HCT116 (cell line): ENCODE measurements around the gene TADA3. TPM values are rescaled to one million over a fixed set of nuclear protein-coding genes. Genes with fewer than 3 reads are reported as not detected.

Experiments
- ATAC-seq: fragments of 200-7000 bp; cut with Tn5 transposase; 2 replicates; pipeline ENCODE4 v1.9.1; 2020; ENCODE audit warnings: mild to moderate bottlenecking, moderate library complexity
- BruUV-seq: library from RNA; stranded (reverse); fragments of 400-500 nt; replicated peaks from 2 replicates; lab custom pipeline; 2021; lab: Mats Ljungman, UMichigan
- CTCF ChIA-PET: fragments of 300-600 bp; sonication (Branson Sonifier 250); formaldehyde crosslinking; loops from one replicate; lab custom pipeline; 2021; ENCODE audit warnings: antibody characterized with exemption; lab: Charles Lee
- POLR2A ChIA-PET: fragments of 300-600, 350-600 bp; sonication (Branson Sonifier 250); formaldehyde crosslinking; loops from one replicate; lab custom pipeline; 2021; ENCODE audit warnings: antibody characterized with exemption; lab: Charles Lee
- RAD21 ChIA-PET, 2 experiments: fragments of 300-600 bp; sonication (Branson Sonifier 250); formaldehyde crosslinking; loops; one replicate each; lab custom pipeline; 2023; ENCODE audit warnings: low total read pairs in 2 of 2; ENCODE audit not compliant: uncharacterized antibody in 2 of 2, unreplicated experiment in 2 of 2, low non-redundant PET in 1 of 2; lab: Charles Lee
- DNase-seq: peaks from one replicate; pipeline ENCODE4 v3.0.0-alpha.2; 2010; ENCODE audit warnings: low read depth, low spot score
- H2AFZ ChIP-seq: fragments of 200-600 bp; shearing (Covaris generic), sonication (generic); 2 replicates; pipeline ENCODE4 v1.6.1; 2017; ENCODE audit warnings: low read depth, mixed run types, mixed read lengths, antibody characterized with exemption, low read length; ENCODE audit not compliant: poor library complexity, severe bottlenecking
- H3K27ac ChIP-seq: 2 replicates; pipeline ENCODE4 v1.5.1; 2012; ENCODE audit warnings: low read depth, low read length
- H3K27me3 ChIP-seq: fragments of 200-600 bp; sonication (generic); 2 replicates; pipeline ENCODE4 v1.6.1; 2016; ENCODE audit warnings: mixed run types, low read length, mixed read lengths; ENCODE audit not compliant: insufficient read depth
- H3K36me3 ChIP-seq, 2 experiments: fragments of 200-500 bp in 1 of 2; fragments of 200-600 bp in 1 of 2; sonication (Bioruptor generic) in 1 of 2; sonication (generic) in 1 of 2; 2 replicates each; pipeline versions ENCODE4 v1.5.1 to v1.6.1; 2014 to 2016; ENCODE audit warnings: low read length in 2 of 2, inconsistent platforms in 1 of 2, mixed read lengths in 1 of 2, mixed run types in 1 of 2; ENCODE audit not compliant: insufficient read depth in 2 of 2, control insufficient read depth in 1 of 2
- H3K4me1 ChIP-seq, 2 experiments: fragments of 200-600 bp in 1 of 2; sonication (generic) in 1 of 2; 2 replicates each; pipeline versions ENCODE4 v1.5.1 to v1.6.1; 2012 to 2017; ENCODE audit warnings: low read length in 2 of 2, inconsistent platforms in 1 of 2, mild to moderate bottlenecking in 1 of 2, mixed read lengths in 1 of 2, mixed run types in 1 of 2, moderate library complexity in 1 of 2; ENCODE audit not compliant: insufficient read depth in 2 of 2, control insufficient read depth in 1 of 2
- H3K4me2 ChIP-seq: fragments of 200-600 bp; sonication (generic); 2 replicates; pipeline ENCODE4 v1.6.1; 2017; ENCODE audit warnings: mixed run types, low read length, mixed read lengths
- H3K4me3 ChIP-seq, 2 experiments: fragments of 200-600 bp in 1 of 2; sonication (generic) in 1 of 2; replicated peaks in 1 of 2; 2 replicates each; pipeline ENCODE4 v1.5.1; 2011 to 2016; ENCODE audit warnings: low read length in 2 of 2, control low read depth in 1 of 2, low read depth in 1 of 2, mild to moderate bottlenecking in 1 of 2, mixed read lengths in 1 of 2, mixed run types in 1 of 2
- H3K79me2 ChIP-seq: fragments of 200-600 bp; sonication (generic); 2 replicates; pipeline ENCODE4 v1.6.1; 2017; ENCODE audit warnings: mild to moderate bottlenecking, mixed run types, low read length, moderate library complexity, mixed read lengths; ENCODE audit not compliant: insufficient read depth
- H3K9ac ChIP-seq: fragments of 200-600 bp; sonication (generic); 2 replicates; pipeline ENCODE4 v1.6.1; 2016; ENCODE audit warnings: low read length, mixed read lengths
- H3K9me2 ChIP-seq: fragments of 200-600 bp; sonication (generic), shearing (Covaris generic); 2 replicates; pipeline ENCODE4 v1.6.1; 2017; ENCODE audit warnings: mixed run types, mild to moderate bottlenecking, moderate library complexity; ENCODE audit not compliant: insufficient read depth
- H3K9me3 ChIP-seq, 2 experiments: fragments of 200-500 bp in 1 of 2; fragments of 200-600 bp in 1 of 2; sonication (Bioruptor generic) in 1 of 2; sonication (generic) in 1 of 2; 2 replicates each; pipeline ENCODE4 v1.6.1; 2014 to 2017; ENCODE audit warnings: low read length in 2 of 2, mixed read lengths in 2 of 2, inconsistent platforms in 1 of 2, low read depth in 1 of 2, mild to moderate bottlenecking in 1 of 2, mixed run types in 1 of 2, moderate library complexity in 1 of 2; ENCODE audit not compliant: control insufficient read depth in 1 of 2, insufficient read depth in 1 of 2
- H4K20me1 ChIP-seq: fragments of 200-600 bp; sonication (generic), shearing (Covaris generic); 2 replicates; pipeline ENCODE4 v1.6.1; 2017; ENCODE audit warnings: mixed run types, mild to moderate bottlenecking, moderate library complexity; ENCODE audit not compliant: insufficient read depth
- CBX3 ChIP-seq: IDR thresholded peaks from 2 replicates; pipeline ENCODE4 v1.6.1; 2012; ENCODE audit warnings: low read depth
- CEBPB ChIP-seq: IDR thresholded peaks from 2 replicates; pipeline ENCODE4 v1.6.1; 2012; ENCODE audit warnings: low read depth
- EGR1 ChIP-seq: IDR thresholded peaks from 2 replicates; pipeline ENCODE4 v1.6.1; 2012; ENCODE audit warnings: low read depth
- ELF1 ChIP-seq: IDR thresholded peaks from 2 replicates; pipeline ENCODE4 v1.6.1; 2012; ENCODE audit warnings: low read depth, borderline replicate concordance
- EZH2phosphoT487 ChIP-seq: fragments of 200-600 bp; IDR thresholded peaks from 2 replicates; pipeline ENCODE4 v1.6.1; 2018; ENCODE audit warnings: antibody characterized with exemption, borderline replicate concordance
- POLR2A ChIP-seq: IDR thresholded peaks from 2 replicates; pipeline ENCODE4 v1.7.0; 2011; ENCODE audit warnings: borderline replicate concordance; ENCODE audit not compliant: insufficient read depth, insufficient read length; ENCODE audit errors: extremely low read depth
- RAD21 ChIP-seq: IDR thresholded peaks from 2 replicates; pipeline ENCODE4 v1.6.1; 2012; ENCODE audit warnings: low read depth, mild to moderate bottlenecking
- SIN3A ChIP-seq: IDR thresholded peaks from 2 replicates; pipeline ENCODE4 v1.6.1; 2012; ENCODE audit warnings: low read depth
- SP1 ChIP-seq: IDR thresholded peaks from 2 replicates; pipeline ENCODE4 v1.6.1; 2012; ENCODE audit warnings: low read depth
- YY1 ChIP-seq: IDR thresholded peaks from 2 replicates; pipeline ENCODE4 v1.6.1; 2011; ENCODE audit warnings: low read length, low read depth, moderate library complexity, mild to moderate bottlenecking; ENCODE audit not compliant: insufficient replicate concordance; ENCODE audit errors: extremely low read depth
- intact Hi-C: fragments of 100-400 bp; cut with micrococcal nuclease; formaldehyde crosslinking; loops from 2 replicates; pipeline ENCODE4 v1.10.0; 2022
- total RNA-seq: library from RNA; stranded (reverse); gene quantifications from one replicate; pipeline ENCODE4 v1.2.1, GENCODE V29; 2021; ENCODE audit not compliant: unreplicated experiment
- TF ChIP-seq, protein P1 (sequence below): IDR thresholded peaks from 2 replicates; pipeline ENCODE4 v1.6.1; 2012; ENCODE audit warnings: low read depth
- TF ChIP-seq, protein P2 (sequence below), 3 experiments: fragments of 200-600 bp in 1 of 3; sonication (generic) in 1 of 3; IDR thresholded peaks in 2 of 3; conservative IDR thresholded peaks in 1 of 3; 2 replicates each; pipeline ENCODE4 v1.5.1; 2012 to 2017; ENCODE audit warnings: low read depth in 2 of 3, low read length in 2 of 3, antibody characterized with exemption in 1 of 3, borderline replicate concordance in 1 of 3, control low read depth in 1 of 3, mild to moderate bottlenecking in 1 of 3, mixed read lengths in 1 of 3, mixed run types in 1 of 3, moderate library complexity in 1 of 3; ENCODE audit not compliant: insufficient read depth in 1 of 3
- TF ChIP-seq, protein P3 (sequence below): IDR thresholded peaks from 2 replicates; pipeline ENCODE4 v1.6.1; 2012

The TADA3 gene
- total RNA-seq, 1 experiment from 2014 or later = 72.0 TPM

DNA sequence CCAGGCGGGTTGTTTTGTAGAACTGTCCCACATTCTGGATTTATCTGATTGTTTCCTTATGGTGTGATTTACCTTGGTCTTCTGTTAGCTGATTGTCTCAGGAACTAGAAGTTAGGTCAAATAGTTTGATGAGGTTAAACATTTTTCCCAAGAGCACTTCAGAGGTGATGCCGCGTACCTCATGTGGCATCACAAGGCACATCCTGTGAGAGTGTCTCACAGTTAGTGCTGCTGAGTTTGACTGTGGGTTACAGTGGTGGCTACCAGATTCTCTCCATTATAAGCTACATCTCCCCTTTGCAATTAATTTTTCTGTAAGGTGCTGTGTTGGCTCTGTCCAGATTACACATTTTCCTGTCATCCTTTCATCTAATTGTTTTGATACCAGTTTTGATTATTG is 39.0 kb upstream of the TADA3 start:
- Histone ChIP-seq H3K4me3 (no peak overlapping the region), H3K36me3 (peaks cover 12 to 13% of the 10 kb centered on the region in 2 experiments; a peak in 2 of 4 replicates), H3K79me2 (no peaks in the 10 kb centered on the region), H4K20me1 (no peaks in the 10 kb centered on the region), H3K4me1 (no peaks in the 10 kb centered on the region), H3K27me3 (no peaks in the 10 kb centered on the region), H3K9me2 (no peaks in the 10 kb centered on the region), H3K9ac (no peak overlapping the region), H3K4me2 (no peak overlapping the region), H2AFZ (no peak overlapping the region), H3K9me3 (no peaks in the 10 kb centered on the region), H3K27ac (no peak overlapping the region)
- intact Hi-C loops = no loop called here
- TF ChIP-seq RAD21 (no peak), EGR1 (no peak)
- BruUV-seq = no TSS peak
- CTCF ChIA-PET = interaction anchor here (1.1 kb wide), 1 partner anchor 23 kb away, joined by 5 read pairs; no protein-coding TSS in a partner anchor
- no peak for ATAC-seq
- no peak for DNase-seq
- RAD21 ChIA-PET = interaction anchor here in 1 of 2 experiments (0.6 kb wide), 1 partner anchor 1491 kb away, joined by 5 read pairs; no protein-coding TSS in a partner anchor
- POLR2A ChIA-PET = no interaction called here

DNA sequence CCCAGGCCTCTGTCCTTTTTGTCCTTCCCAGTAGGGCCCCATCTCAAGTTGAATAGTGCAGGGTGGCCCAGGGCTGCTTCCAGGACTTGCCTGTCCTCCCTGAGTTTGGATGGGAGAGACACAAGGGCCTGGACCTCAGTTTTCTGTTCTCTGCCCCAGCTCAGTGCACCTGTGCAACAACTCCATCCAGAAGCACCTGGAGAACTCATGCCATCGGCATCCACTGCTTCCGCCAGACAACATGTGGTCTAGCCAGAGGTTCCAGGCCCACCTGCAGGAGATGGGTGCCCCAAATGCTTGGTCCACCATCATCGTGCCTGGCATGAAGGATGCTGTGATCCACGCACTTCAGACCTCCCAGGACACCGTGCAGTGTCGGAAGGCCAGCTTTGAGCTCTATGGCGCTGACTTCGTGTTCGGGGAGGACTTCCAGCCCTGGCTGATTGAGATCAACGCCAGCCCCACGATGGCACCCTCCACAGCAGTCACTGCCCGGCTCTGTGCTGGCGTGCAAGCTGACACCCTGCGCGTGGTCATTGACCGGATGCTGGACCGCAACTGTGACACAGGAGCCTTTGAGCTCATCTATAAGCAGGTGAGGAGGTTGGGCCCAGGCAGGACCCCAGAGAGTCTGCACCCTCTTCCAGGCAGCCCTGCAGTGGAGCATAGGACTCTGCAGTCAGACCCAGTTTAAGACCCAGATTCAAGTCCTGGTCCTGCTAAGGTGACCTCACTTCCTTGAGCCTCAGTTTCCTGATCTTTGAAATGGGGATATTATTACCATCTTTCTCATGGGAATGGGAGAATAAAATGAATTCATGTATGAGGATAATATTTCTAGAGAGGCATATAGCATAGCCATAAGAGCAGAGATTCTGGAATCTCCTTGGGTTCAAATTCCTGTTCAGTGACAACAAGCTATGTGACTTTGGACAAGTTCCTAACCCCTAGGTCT is 36.8 kb upstream of the TADA3 start:
- no TSS peak for BruUV-seq
- H2AFZ ChIP-seq = no peak overlapping the region
- no peaks in the 10 kb centered on the region for H3K9me3 ChIP-seq
- RAD21 ChIA-PET = no interaction called here
- DNase-seq (no peak), ATAC-seq (no peak)
- H3K9ac ChIP-seq = no peak overlapping the region
- CTCF ChIA-PET = no interaction called here
- H3K36me3 ChIP-seq = peaks cover 5 to 12% of the 10 kb centered on the region in 2 experiments; a peak in 2 of 4 replicates
- POLR2A ChIA-PET = no interaction called here
- no peak overlapping the region for H3K27ac ChIP-seq
- intact Hi-C loops = no loop called here
- no peaks in the 10 kb centered on the region for H3K4me1 ChIP-seq
- no peaks in the 10 kb centered on the region for H3K9me2 ChIP-seq
- H4K20me1 ChIP-seq = no peaks in the 10 kb centered on the region
- no peak overlapping the region for H3K4me3 ChIP-seq
- H3K27me3 ChIP-seq = no peaks in the 10 kb centered on the region
- H3K4me2 ChIP-seq = no peak overlapping the region
- no peaks in the 10 kb centered on the region for H3K79me2 ChIP-seq
- no peak for TF ChIP-seq ELF1
- TF ChIP-seq EGR1 = no peak
- no peak for TF ChIP-seq POLR2A
- no peak for TF ChIP-seq SIN3A
- TF ChIP-seq SP1 = no peak
- TF ChIP-seq CEBPB = no peak
- TF ChIP-seq, protein P1, sequence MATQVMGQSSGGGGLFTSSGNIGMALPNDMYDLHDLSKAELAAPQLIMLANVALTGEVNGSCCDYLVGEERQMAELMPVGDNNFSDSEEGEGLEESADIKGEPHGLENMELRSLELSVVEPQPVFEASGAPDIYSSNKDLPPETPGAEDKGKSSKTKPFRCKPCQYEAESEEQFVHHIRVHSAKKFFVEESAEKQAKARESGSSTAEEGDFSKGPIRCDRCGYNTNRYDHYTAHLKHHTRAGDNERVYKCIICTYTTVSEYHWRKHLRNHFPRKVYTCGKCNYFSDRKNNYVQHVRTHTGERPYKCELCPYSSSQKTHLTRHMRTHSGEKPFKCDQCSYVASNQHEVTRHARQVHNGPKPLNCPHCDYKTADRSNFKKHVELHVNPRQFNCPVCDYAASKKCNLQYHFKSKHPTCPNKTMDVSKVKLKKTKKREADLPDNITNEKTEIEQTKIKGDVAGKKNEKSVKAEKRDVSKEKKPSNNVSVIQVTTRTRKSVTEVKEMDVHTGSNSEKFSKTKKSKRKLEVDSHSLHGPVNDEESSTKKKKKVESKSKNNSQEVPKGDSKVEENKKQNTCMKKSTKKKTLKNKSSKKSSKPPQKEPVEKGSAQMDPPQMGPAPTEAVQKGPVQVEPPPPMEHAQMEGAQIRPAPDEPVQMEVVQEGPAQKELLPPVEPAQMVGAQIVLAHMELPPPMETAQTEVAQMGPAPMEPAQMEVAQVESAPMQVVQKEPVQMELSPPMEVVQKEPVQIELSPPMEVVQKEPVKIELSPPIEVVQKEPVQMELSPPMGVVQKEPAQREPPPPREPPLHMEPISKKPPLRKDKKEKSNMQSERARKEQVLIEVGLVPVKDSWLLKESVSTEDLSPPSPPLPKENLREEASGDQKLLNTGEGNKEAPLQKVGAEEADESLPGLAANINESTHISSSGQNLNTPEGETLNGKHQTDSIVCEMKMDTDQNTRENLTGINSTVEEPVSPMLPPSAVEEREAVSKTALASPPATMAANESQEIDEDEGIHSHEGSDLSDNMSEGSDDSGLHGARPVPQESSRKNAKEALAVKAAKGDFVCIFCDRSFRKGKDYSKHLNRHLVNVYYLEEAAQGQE = no peak
- TF ChIP-seq, protein P2, sequence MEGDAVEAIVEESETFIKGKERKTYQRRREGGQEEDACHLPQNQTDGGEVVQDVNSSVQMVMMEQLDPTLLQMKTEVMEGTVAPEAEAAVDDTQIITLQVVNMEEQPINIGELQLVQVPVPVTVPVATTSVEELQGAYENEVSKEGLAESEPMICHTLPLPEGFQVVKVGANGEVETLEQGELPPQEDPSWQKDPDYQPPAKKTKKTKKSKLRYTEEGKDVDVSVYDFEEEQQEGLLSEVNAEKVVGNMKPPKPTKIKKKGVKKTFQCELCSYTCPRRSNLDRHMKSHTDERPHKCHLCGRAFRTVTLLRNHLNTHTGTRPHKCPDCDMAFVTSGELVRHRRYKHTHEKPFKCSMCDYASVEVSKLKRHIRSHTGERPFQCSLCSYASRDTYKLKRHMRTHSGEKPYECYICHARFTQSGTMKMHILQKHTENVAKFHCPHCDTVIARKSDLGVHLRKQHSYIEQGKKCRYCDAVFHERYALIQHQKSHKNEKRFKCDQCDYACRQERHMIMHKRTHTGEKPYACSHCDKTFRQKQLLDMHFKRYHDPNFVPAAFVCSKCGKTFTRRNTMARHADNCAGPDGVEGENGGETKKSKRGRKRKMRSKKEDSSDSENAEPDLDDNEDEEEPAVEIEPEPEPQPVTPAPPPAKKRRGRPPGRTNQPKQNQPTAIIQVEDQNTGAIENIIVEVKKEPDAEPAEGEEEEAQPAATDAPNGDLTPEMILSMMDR (IDR thresholded peaks at IDR 0.05 in 2 of 3, conservative IDR thresholded peaks at IDR 0.05 in 1 of 3; ENCODE audit: borderline replicate concordance in 1 of 3, insufficient read depth in 1 of 3, low read depth in 2 of 3, low read length in 2 of 3) = no peak
- no peak for TF ChIP-seq YY1
- TF ChIP-seq RAD21 = no peak
- TF ChIP-seq EZH2phosphoT487 = no peak
- no peak for TF ChIP-seq CBX3
- TF ChIP-seq, protein P3, sequence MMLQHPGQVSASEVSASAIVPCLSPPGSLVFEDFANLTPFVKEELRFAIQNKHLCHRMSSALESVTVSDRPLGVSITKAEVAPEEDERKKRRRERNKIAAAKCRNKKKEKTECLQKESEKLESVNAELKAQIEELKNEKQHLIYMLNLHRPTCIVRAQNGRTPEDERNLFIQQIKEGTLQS = no peak
